Measurements from ENCODE around the gene DNAJB5. TPM values are rescaled to one million over a fixed set of nuclear protein-coding genes. Genes with fewer than 3 reads are reported as not detected.

DNAJB5 gene
- total and polyA plus RNA-seq, 11 donors = 33.6 to 166 (median 88.5) TPM

DNA sequence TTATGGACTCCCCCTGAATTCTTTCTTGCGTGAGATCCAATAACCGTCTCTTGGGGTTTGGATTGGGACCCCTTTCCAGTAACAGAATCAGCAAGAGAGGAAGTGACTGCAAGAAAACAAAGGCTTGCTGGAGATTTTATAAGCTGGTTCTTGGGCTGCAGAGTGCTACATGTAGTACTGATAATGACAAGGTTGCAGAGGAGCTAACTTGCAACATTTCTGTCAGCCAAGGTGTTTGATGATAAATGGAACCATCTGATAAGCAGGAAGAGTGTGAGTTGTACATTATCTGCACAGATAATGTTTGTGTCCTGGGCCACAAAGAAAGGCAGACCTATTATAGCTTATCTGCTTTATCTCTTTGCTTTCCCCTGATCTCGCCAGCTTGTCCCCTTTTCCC, 37.1 kb downstream of the DNAJB5 start:
- WGBS, 4 donors = 56 to 72% (median 64%) methylated on average over 3 of the region's 3 CpGs
- TF ChIP-seq POLR2A (IDR thresholded peaks at IDR 0.05) = no peak
- TF ChIP-seq, protein P1, sequence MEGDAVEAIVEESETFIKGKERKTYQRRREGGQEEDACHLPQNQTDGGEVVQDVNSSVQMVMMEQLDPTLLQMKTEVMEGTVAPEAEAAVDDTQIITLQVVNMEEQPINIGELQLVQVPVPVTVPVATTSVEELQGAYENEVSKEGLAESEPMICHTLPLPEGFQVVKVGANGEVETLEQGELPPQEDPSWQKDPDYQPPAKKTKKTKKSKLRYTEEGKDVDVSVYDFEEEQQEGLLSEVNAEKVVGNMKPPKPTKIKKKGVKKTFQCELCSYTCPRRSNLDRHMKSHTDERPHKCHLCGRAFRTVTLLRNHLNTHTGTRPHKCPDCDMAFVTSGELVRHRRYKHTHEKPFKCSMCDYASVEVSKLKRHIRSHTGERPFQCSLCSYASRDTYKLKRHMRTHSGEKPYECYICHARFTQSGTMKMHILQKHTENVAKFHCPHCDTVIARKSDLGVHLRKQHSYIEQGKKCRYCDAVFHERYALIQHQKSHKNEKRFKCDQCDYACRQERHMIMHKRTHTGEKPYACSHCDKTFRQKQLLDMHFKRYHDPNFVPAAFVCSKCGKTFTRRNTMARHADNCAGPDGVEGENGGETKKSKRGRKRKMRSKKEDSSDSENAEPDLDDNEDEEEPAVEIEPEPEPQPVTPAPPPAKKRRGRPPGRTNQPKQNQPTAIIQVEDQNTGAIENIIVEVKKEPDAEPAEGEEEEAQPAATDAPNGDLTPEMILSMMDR (IDR thresholded peaks at IDR 0.05) = no peak
- Histone ChIP-seq H3K4me1 (peaks cover 0 to 16% (median 8%) of the 10 kb centered on the region in 12 donors), H3K27me3 (no peaks in the 10 kb centered on the region), H3K9me3 (no peaks in the 10 kb centered on the region), H3K36me3 (peaks cover 0 to 34% (median 13%) of the 10 kb centered on the region in 9 donors), H3K27ac (peak overlapping the region in 9 of 12 donors; percentile 27 to 62 (median 36)), H3K4me3 (no peak overlapping the region)
- DNase-seq (no peak), ATAC-seq (peak in 1 of 4 donors; percentile 38)
- intact Hi-C loops (cut with DNase I) = no loop called here

- no peak for ATAC-seq
- TF ChIP-seq, protein P1 (IDR thresholded peaks at IDR 0.05) = no peak
- TF ChIP-seq POLR2A (IDR thresholded peaks at IDR 0.05) = no peak
- Histone ChIP-seq H3K4me1 (peaks cover 0 to 16% (median 8%) of the 10 kb centered on the region in 12 donors), H3K9me3 (no peaks in the 10 kb centered on the region), H3K36me3 (peaks cover 0 to 34% (median 13%) of the 10 kb centered on the region in 9 donors), H3K27ac (peak overlapping the region in 1 of 12 donors; percentile 27), H3K4me3 (no peak overlapping the region), H3K27me3 (no peaks in the 10 kb centered on the region)
- intact Hi-C loops (cut with DNase I) = no loop called here
- 67 to 79% (median 75%) methylated on average over 1 of the region's 1 CpG for WGBS, 4 donors
- DNase-seq = no peak
These were observed 37.8 kb downstream of the DNAJB5 start for GRCh38 chr9:35027374-35027773.

DNA sequence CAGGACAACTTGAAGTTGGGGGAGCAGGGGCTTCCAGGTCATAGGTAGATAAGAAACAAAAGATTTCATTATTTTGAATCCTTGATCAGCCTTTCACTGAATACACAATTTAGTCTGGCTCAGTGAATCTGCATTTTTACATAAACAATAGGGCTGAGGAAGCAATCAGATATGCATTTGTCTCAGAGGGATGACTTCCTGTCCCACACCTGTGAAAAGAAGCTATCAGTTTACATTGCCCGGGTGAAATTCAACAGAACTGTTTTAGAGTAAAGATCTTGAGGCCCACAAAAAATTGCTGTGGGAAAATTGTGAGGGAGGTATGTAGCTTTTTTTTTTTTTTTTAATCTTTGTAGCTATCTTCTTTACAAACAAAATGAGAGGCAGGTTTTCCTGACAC, 38.3 kb downstream of the DNAJB5 start:
- TF ChIP-seq, protein P1 (IDR thresholded peaks at IDR 0.05) = no peak
- no peak for TF ChIP-seq POLR2A (IDR thresholded peaks at IDR 0.05)
- intact Hi-C loops (cut with DNase I) = no loop called here
- Histone ChIP-seq H3K4me1 (peaks cover 0 to 16% (median 8%) of the 10 kb centered on the region in 12 donors), H3K36me3 (peaks cover 0 to 34% (median 13%) of the 10 kb centered on the region in 9 donors), H3K27me3 (no peaks in the 10 kb centered on the region), H3K4me3 (no peak overlapping the region), H3K27ac (no peak overlapping the region), H3K9me3 (no peaks in the 10 kb centered on the region)
- no peak for DNase-seq
- 47 to 69% (median 56%) methylated on average over 1 of the region's 1 CpG for WGBS, 4 donors
- ATAC-seq = no peak

- Histone ChIP-seq H3K27ac (no peak overlapping the region), H3K36me3 (peaks cover 0 to 39% (median 15%) of the 10 kb centered on the region in 9 donors), H3K9me3 (no peaks in the 10 kb centered on the region), H3K4me3 (no peak overlapping the region), H3K4me1 (peaks cover 0 to 16% (median 8%) of the 10 kb centered on the region in 12 donors), H3K27me3 (no peaks in the 10 kb centered on the region)
- DNase-seq (no peak), ATAC-seq (peak in 1 of 4 donors; percentile 25)
- intact Hi-C loops (cut with DNase I) = no loop called here
- TF ChIP-seq, protein P1 (IDR thresholded peaks at IDR 0.05) = no peak
- no peak for TF ChIP-seq POLR2A (IDR thresholded peaks at IDR 0.05)
These were observed 38.8 kb downstream of the DNAJB5 start for GRCh38 chr9:35028341-35028740.

All from heart left ventricle (tissue), 16 donors.